A673 (cell line): ENCODE results near the gene DDX11. TPM values are rescaled to one million over a fixed set of nuclear protein-coding genes. Genes with fewer than 3 reads are reported as not detected.
A peak's percentile ranks its signal among the peaks of the same experiment; 100 is the strongest.

Source experiments
- BruUV-seq: library from RNA; stranded (reverse); fragments of 400-500 nt; replicated peaks from 2 replicates; lab custom pipeline; 2021; lab: Mats Ljungman, UMichigan
- CTCF ChIA-PET: fragments of 300-600 bp; sonication (Branson Sonifier 250); formaldehyde crosslinking; loops from one replicate; lab custom pipeline; 2022; ENCODE audit warnings: antibody characterized with exemption; lab: Charles Lee
- POLR2A ChIA-PET: fragments of 300-600 bp; sonication (Branson Sonifier 250); formaldehyde crosslinking; loops from one replicate; lab custom pipeline; 2022; ENCODE audit warnings: antibody characterized with exemption; ENCODE audit not compliant: low non-redundant PET; lab: Charles Lee
- DNase-seq: peaks from one replicate; pipeline ENCODE4 v3.0.0-alpha.2; 2015; ENCODE audit warnings: low spot score
- H3K27ac ChIP-seq: fragments of 200-600 bp; sonication (generic); 2 replicates; pipeline ENCODE4 v1.5.1; 2016; ENCODE audit warnings: mixed run types, low read depth, mild to moderate bottlenecking, mixed read lengths, antibody characterized with exemption, low read length; ENCODE audit not compliant: poor library complexity, severe bottlenecking
- H3K27me3 ChIP-seq: fragments of 200-600 bp; sonication (generic); replicated peaks from 2 replicates; pipeline ENCODE4 v1.6.1; 2017; ENCODE audit warnings: mixed run types, low read depth, mild to moderate bottlenecking, mixed read lengths, antibody characterized with exemption, low read length; ENCODE audit not compliant: insufficient read depth, poor library complexity
- H3K36me3 ChIP-seq: fragments of 200-600 bp; sonication (generic); 2 replicates; pipeline ENCODE4 v1.6.1; 2016; ENCODE audit warnings: mixed run types, mild to moderate bottlenecking, mixed read lengths, antibody characterized with exemption, low read length; ENCODE audit not compliant: insufficient read depth, poor library complexity, severe bottlenecking
- H3K4me1 ChIP-seq: fragments of 200-600 bp; sonication (generic); 2 replicates; pipeline ENCODE4 v1.6.1; 2017; ENCODE audit warnings: mixed run types, mild to moderate bottlenecking, mixed read lengths, antibody characterized with exemption, low read length; ENCODE audit not compliant: insufficient read depth, poor library complexity, severe bottlenecking
- H3K4me3 ChIP-seq: fragments of 200-600 bp; sonication (generic); 2 replicates; pipeline ENCODE4 v1.5.1; 2016; ENCODE audit warnings: low read depth, mixed run types, mild to moderate bottlenecking, mixed read lengths, low read length; ENCODE audit not compliant: poor library complexity, severe bottlenecking
- H3K9me3 ChIP-seq: fragments of 200-600 bp; sonication (generic); 2 replicates; pipeline ENCODE4 v1.6.1; 2016; ENCODE audit warnings: mixed run types, low read depth, mild to moderate bottlenecking, mixed read lengths, antibody characterized with exemption, low read length; ENCODE audit not compliant: poor library complexity, severe bottlenecking
- CTCF ChIP-seq: fragments of 300-800, 200-600 bp; sonication (generic); conservative IDR thresholded peaks from 2 replicates; pipeline ENCODE4 v1.5.1; 2017; ENCODE audit warnings: low read depth, mild to moderate bottlenecking, antibody characterized with exemption, low read length, moderate library complexity, mixed read lengths
- EZH2 ChIP-seq: fragments of 200-600 bp; sonication (generic); IDR thresholded peaks from 2 replicates; pipeline ENCODE4 v1.6.1; 2017; ENCODE audit warnings: borderline replicate concordance, low read depth, mild to moderate bottlenecking, mixed read lengths, antibody characterized with exemption, low read length; ENCODE audit not compliant: poor library complexity, severe bottlenecking
- intact Hi-C: fragments of 100-400 bp; cut with micrococcal nuclease; formaldehyde crosslinking; loops from one replicate; pipeline ENCODE4 v1.10.0; 2022; ENCODE audit not compliant: unreplicated experiment
- total RNA-seq: library from RNA; stranded (reverse); gene quantifications from 2 replicates; pipeline ENCODE4 v1.2.3, GENCODE V29; 2021

The DDX11 gene
- total RNA-seq, 1 experiment from 2014 or later: 188 TPM

GRCh38 chr12:31035967-31036665, 37.5 kb upstream of the DDX11 start:
- Histone ChIP-seq H3K27me3 (no peaks in the 10 kb centered on the region), H3K9me3 (no peaks in the 10 kb centered on the region), H3K4me1 (peaks cover 6% of the 10 kb centered on the region), H3K36me3 (no peaks in the 10 kb centered on the region), H3K27ac (no peak overlapping the region), H3K4me3 (no peak overlapping the region)
- ChIA-PET CTCF (interaction anchor here (1.0 kb wide), 1 partner anchor 236 kb away, joined by 3 read pairs; no protein-coding TSS in a partner anchor), POLR2A (no interaction called here)
- peak; percentile 37 for DNase-seq
- BruUV-seq: no TSS peak
- intact Hi-C loops: no loop called here
- TF ChIP-seq EZH2 (no peak), CTCF (no peak)

GRCh38 chr12:31037028-31037427, 36.6 kb upstream of the DDX11 start:
- CTCF ChIA-PET: no interaction called here
- DNase-seq: no peak
- POLR2A ChIA-PET: no interaction called here
- Histone ChIP-seq H3K27ac (no peak overlapping the region), H3K4me3 (no peak overlapping the region), H3K27me3 (no peaks in the 10 kb centered on the region), H3K9me3 (no peaks in the 10 kb centered on the region), H3K4me1 (peaks cover 6% of the 10 kb centered on the region), H3K36me3 (no peaks in the 10 kb centered on the region)
- BruUV-seq: no TSS peak
- intact Hi-C loops: no loop called here
- TF ChIP-seq CTCF (no peak), EZH2 (no peak)

- no peak for TF ChIP-seq CTCF
- no peak for TF ChIP-seq EZH2
- CTCF ChIA-PET: no interaction called here
- POLR2A ChIA-PET: no interaction called here
- intact Hi-C loops: no loop called here
- Histone ChIP-seq H3K4me3 (no peak overlapping the region), H3K36me3 (no peaks in the 10 kb centered on the region), H3K27ac (no peak overlapping the region), H3K4me1 (peaks cover 6% of the 10 kb centered on the region), H3K27me3 (no peaks in the 10 kb centered on the region), H3K9me3 (no peaks in the 10 kb centered on the region)
- no TSS peak for BruUV-seq
- no peak for DNase-seq
These were observed 35.7 kb upstream of the DDX11 start for GRCh38 chr12:31037931-31038330.
